GM19372 (cell line): Measurements from ENCODE around the gene DIP2B.
"Not testable (repeated sequence)": the region's sequence is repeated elsewhere in the genome, so short reads cannot be mapped to it uniquely, and the experiment has no call there.

Experiments used
- ATAC-seq: cut with Tn5 transposase; IDR thresholded peaks from one replicate; pipeline ENCODE4 v1.9.1; 2021; ENCODE audit warnings: mild to moderate bottlenecking, low read depth, moderate library complexity; ENCODE audit not compliant: unreplicated experiment

The DIP2B gene

DNA sequence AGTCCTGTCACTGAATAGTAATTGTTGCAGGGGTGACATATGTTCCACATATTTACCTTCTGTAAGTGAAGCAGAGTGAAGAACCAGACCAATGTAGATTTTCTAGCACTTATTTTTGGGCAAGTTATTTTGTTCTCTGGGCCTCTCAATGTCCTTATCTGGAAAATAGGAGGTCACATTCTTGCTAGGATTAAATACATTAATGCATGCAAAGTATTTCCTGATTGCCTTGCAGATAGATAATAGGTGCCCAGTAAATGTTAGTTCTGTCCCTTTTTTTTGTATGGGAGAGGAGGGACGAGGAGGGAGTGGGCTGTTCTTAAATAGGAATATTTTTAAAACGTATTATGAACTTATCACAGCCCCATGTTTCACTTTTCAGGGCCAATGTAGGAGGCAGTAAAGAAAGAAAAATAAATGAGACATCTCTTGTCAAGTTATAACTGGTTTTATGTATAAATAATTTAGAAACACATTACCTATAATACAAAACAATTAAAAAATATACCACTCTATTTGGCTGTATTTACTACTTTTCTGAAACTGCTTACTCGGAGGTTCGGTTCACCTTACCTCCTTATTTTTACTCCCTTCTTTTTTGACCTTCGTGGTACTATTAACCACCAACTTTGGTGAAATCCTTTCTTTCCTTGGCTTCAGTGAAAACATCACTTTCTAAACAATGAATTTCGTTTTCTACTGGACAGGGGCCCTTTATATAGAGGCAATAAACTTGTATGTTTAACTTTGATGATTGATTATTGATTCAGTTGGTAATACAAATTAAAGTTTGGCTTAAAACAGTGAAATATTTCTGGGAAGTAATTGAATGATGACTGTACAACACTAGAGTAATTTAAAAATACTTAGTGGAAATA is 41.9 kb downstream of the DIP2B start:
- ATAC-seq = no peak

DNA sequence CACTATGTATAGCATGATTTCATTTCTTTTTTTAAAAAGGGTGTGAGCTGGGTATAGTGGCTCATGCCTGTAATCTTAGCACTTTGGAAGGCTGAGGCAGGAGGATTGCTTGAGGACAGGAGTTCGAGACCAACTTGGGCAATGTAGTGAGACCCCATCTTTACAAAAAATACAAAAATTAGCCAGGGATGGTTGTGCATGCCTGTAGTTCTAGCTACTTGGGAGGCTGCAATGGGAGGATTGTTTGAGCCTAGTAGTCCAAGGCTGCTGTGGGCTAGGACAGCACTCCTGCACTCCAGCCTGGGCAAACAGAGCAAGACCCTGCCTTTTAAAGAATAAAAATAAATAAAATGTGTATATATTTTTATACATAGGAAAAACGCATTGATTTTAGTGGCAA is 43.0 kb downstream of the DIP2B start:
- ATAC-seq = no peak

DNA sequence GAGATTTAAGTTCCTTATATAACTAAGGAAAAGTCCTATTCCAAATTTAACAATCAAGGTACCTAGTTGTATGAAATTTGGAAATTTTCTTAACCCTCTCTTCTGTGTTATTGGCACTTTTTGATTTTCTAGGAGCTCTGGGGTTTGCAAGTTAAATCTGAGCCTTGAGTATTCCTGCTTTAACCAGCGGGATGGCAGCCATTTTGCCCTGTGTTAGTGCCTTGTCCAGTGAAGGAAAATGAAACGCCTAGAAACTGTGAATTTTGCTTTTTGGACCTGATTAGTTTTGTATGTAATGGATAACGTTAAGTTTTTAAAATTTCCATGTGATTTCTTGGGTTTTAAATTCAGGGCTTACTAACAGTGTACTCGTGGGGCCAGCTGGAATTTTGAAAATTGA is 45.1 kb downstream of the DIP2B start:
- ATAC-seq = no peak

DNA sequence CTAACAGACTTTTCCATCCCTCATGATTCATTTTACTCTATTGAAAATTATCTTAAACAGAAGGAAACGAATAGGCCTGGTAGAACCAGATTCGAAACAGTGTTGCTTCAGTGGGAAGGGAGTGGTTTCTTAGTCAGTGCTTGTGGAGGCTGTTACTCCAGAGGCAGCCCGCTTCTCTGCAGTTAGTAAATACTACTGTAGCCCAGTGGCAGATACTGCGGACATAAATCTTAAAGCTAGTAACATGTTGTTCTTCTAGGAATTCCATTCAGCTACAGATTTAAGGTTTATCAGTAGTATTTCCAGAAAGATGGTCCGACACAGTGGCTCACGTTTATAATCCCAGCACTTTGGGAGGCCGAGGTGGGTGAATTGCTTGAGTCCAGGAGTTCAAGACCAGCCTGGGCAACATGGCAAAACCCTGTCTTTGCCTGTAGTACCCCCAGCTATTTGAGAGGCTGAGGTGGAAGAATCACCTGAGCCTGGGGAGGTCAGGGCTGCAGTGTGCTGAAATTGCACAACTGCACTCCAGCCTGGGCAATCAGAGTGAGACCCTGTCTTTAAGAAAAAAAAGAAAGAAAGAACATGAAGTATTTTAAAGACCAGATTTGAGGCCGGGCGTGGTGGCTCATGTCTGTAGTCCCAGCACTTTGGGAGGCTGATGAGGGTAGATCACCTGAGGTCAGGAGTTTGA is 45.9 kb downstream of the DIP2B start:
- ATAC-seq = no peak

DNA sequence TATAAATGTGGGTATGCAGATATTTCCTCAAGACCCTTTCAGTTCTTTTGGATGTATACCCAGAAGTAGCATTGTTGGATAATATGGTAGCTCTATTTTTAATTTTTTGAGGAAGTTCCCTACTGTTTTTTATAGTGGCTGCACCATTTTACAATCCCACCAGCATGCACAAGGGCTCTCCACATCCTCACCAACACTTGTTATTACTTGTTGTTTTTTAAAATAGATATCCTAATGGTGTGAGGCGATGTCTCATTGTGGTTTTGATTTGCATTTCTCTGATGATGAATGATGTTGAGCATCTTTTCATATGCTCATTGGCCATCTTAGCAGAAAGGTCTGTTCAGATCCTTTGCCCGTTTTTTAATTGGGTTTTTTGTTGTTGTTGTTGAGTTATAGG is 47.1 kb downstream of the DIP2B start:
- ATAC-seq = no peak

DNA sequence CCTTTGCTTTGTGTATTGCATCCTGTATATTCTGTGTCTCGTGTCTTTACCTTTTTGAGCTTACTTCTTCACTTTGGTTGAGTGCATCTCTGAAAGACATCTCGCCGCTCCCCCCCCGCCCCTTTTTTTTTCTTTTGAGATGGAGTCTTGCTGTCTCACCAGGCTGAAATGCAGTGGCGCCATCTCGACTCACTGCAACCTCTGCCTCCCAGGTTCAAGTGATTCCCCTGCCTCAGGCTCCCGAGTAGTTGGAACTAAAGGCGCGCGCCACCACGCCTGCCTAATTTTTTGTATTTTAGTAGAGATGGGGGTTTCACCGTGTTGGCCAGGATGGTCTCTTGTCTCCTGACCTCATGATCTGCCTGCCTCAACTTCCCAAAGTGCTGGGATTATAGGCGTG is 49.9 kb downstream of the DIP2B start:
- ATAC-seq = no peak

DNA sequence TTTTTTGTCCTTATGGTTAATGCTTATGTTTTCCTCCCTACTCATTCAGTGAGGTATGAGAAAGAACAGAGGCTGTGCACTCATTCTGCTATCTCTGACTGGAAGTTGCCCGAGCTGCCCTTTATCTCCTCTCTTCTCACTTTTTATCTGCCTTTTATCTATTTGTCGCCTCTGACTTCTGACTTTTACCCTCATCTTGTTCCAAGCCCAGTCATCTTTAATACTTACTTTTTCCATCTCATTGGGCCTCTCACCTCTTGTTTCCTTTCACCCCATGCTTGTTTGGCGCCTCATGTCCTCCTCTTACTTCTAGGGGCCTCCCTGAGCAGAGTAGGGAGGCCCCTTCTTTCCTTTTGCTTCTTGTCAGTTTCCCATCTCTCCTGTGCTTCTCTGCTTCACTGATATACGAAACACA is 50.7 kb downstream of the DIP2B start:
- ATAC-seq = no peak

DNA sequence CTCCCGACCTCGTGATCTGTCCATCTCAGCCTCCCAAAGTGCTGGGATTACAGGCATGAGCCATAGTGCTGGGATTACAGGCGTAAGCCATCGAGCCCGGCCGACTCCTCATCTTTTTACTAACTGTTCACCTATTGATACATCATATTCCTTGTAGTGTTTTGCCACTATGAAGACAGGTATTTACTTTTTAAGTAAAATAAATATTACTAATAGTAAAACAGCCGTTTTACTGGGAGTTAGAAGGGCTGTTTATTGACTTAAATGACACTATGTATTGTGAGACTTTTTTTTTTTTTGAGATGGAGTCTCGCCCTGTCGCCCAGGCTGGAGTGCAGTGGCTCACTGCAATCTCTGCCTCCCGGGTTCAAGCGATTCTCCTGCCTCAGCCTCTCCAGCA is 51.5 kb downstream of the DIP2B start:
- no peak for ATAC-seq

DNA sequence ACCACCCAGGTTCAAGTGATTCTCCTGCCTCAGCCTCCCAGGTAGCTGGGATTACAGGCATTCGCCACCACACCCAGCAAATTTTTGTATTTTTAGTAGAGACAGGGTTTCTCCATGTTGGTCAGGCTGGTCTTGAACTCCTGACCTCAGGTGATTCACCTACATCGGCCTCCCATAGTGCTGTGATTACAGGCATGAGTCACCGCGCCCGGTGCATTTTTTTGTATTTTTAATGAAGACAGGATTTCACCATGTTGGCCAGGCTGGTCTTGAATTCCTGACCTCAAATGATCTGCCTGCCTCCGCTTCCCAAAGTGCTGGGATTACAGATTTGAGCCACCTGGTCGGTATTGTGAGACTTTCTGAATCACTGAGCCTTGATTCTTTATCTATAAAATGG is 52.0 kb downstream of the DIP2B start:
- not testable (repeated sequence) for ATAC-seq

DNA sequence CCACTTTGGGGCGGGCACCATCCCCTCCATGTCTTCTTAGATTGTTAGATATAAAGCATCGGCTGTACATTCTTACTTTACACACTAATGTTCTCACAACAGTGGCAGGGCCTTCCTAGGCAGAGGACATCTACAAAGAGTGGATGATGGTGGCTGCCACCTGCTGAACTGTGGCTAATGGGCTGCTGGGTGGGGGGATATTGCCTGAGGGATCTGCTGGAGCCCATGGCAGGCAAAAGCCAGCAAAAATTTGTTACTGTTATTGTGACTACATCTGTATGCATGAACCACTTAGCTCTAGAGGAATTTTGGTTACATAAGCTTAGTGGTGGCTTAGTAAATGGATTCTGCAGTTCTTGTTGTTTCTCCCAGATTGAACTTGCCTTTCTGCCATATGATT is 52.6 kb downstream of the DIP2B start:
- ATAC-seq = no peak

DNA sequence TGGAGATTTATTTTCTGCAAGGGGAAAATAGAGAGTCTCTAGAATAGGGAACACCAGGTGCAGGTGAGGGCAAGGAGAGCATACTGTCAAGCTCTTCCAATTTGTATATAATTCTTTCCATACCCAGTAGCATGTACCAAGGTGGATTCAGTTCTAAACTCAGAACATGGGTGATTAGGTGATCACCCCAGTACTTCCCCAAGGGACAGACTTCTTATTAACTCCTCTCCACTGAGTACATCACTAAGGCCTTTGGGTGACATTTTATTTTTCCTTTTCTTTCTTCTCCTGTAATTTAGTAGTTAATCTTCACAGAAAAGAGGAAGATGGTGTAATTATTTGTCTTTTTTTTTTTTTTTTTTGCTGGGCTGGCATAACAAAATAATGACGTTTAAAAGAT is 54.2 kb downstream of the DIP2B start:
- ATAC-seq = no peak

DNA sequence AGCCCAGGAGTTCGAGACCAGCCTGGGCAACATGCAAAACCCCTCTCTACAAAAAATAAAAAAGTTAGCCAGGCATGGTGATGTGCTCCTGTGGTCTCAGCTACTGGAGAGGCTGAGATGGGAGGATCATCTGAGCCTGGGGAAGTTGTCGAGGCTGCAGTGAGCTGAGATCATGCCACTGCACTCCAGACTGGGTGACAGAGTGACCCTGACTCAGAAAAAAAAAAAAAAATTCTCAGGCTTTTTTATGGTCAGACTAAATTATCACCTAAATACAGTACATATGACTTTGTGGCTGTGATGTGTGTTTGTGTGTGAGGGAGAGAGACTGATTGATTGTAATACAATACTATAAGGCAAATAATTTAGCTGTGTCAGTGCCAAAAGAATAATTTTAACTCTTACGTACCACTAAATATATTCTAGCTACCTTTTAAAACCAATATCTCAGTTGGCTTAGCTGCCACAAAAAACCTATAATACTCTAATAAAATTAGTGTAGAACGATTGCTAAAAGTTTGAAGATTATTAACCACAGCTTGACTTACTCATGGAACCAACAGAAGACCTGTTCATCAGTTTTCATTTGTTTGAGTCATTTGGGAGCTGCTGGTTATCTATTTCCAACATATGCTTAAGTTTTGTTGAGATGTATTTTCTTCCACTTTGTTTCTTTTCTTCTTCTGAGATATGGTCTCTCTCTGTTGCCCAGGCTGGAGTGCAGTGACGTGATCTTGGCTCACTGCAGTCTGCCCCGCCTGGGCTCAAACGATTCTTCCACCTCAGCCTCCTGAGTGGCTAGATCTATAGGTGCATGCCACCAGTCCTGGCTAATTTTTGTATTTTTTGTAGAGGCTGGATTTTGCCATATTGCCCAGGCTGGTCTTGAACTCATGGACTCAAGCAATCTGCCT is 58.0 kb downstream of the DIP2B start:
- no peak for ATAC-seq

DNA sequence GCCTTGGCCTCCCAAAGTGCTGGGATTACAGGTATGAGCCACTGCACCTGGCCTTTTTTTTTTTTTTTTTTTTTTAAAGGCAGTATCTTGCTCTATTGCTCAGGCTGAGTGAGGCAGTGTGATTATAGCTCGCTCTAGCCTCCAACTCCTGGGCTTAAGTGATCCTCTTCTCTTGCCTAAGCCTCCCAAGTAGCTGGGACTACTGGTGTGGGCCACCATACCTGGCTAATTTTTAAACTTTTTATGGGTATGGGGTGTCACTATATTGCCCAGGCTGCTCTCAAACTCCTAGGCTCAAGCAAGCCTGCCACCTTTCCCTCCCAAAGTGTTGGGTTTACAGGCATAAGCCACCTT is 58.6 kb downstream of the DIP2B start:
- no peak for ATAC-seq

DNA sequence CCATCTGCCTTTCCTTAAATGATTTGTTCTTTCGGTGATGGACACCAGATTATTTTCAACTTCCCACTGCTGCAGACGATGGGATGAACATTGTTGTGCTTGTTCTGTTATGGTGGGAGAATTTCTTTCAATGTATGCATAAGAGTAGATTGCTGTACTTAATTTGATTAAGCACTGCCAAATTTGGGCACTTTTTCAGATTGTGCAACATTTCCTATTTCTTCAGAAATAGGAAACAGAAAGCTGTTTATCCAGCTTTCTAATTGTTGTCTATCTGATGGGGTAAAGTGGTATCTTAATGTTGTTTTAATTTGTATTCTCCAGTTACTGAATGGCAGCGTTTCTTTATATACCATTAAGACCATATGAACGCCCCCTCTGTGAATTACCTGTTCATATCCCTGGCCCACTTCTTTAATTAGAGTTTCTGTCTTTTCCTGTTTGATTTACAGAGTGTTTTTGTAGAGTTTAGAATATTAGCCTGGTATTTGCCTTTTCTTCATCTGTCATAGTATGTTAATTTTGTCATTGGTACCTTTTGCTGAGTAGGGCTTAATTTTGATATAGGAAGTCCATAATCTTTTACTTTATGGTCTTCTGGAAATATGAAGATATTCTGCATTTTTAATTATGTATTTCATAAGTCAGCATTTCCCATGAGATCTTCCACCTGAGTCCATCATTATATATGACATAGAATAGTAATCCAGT is 59.6 kb downstream of the DIP2B start:
- no peak for ATAC-seq

DNA sequence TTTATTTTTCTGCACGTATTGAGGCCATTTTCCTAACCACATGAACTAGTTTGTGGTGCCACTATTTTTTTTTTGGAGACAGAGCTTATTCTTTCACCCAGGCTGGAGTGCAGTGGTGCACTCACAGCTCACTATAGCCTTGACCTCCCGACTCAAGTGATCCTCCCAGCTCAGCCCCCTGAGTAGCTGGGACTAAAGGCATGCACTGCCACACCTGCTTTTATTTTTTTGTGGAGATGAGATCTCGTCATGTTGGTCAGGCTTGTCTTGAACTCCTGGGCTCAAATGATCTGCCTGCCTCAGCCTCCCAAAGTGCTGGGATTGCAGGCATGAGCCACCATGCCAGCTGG is 60.1 kb downstream of the DIP2B start:
- ATAC-seq = no peak

DNA sequence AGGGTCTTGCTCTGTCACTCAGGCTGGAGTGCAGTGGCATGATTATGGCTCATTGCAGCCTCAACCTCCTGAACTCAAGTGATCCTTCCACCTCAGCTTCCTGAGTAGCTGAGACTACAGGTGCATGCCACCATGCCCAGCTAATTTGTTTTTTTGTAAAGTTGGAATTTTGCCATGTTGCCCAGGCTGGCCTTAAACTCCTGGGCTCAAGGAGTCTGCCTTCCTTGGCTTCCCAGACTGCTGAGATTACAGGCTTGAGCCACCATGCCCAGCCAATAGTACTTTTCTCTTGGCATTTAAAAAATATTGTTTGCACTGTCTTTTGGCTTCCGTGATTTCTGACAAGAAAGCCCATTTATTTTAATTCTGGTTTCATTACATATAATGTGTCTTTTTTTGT is 61.3 kb downstream of the DIP2B start:
- no peak for ATAC-seq

DNA sequence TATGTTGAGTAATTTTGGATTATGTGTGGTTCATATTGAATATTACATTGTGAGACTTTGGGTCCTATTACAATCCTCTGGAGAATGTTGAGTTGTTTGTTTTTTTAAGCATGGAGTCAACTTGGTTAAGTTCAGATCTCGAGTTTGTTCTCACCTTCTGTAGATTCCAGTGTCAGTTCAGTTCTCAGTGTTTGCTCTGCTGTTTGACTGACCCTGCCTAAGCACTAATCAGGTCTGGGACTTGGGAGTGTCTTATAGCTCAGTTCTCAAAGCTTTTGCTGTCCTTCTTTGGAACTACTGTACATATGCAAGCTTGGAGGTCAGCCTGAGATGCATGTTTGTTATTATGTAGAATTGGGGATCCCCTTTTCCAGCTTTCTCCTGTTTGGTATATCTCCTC is 63.1 kb downstream of the DIP2B start:
- ATAC-seq = no peak

DNA sequence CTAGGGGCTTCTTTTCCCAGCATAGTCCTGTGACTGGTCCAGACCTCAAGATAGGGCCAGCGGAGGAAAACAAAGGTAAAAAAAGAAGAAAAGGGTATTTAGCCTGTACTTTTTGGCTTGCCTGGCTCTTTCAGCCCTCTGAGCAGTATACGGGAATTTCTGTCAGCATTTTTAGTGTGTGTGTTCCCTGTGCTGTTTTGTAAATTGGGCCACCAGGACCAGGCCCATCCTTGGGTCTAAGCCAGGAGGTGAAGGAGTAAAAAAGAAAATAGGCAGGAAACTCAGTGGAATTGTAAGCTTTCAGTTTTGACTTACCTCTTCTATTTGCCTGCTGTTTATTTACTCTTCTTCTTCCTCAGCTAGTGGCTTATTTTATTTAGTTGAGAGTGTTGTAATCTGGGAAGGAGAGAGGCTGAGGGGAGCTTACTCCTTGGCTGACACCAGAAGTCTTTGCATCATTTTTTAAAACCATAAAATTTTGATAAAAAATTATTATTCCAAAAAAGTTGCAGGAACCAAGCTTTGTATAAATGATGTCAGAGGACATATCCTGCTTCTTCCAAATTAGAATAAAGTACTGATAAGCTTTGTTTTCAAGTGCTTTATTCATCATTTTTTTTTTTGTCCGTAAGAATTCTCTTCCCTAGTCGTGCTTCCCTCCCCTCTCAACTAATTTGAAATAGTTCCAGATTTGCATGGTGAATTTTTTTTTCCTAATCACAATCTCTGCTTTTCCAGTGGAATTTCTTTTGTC is 63.7 kb downstream of the DIP2B start:
- no peak for ATAC-seq

DNA sequence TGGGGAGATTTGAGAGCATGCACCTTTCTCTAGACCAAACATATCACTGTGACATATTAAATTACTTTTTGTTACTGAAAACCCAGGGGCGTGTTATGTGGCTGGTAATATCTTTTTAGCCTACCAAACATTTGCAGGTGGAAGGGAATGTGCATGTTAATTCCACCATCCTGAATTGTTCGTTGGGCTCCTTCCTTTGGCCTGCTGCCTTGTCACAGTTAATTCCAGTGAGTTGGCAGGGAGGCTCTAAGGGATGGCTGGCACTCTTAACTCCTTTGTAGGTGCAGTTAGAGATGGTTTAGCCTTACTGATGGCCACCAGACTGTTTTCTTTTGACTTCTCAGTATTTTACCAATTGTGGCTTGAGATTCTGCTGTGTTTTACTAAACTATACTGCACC is 64.5 kb downstream of the DIP2B start:
- ATAC-seq = no peak

DNA sequence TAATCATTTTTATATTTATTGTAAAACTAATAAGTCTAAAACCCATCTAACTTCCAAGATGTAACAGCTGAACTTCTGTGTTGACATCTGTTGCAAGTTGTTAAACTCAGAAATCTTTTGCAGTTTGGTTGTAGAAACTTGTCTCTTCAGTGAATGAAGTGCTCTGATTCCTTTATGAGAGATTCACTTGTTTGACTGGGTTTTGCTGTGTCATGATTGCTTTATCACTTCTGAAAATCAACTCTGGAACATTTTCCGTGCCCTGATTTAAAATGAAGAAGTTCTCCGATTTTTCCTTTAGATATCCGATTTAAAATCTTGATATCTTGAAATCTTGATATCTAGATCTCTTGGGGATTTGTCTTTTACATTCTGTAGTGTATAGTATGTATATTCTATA is 65.1 kb downstream of the DIP2B start:
- no peak for ATAC-seq
